GM23338 (cell line): ENCODE measurements around the gene ZBTB20.

Source experiments
- CREB1 ChIP-seq: fragments of 250-450 bp; sonication (Bioruptor Pico); IDR thresholded peaks from 2 replicates; pipeline ENCODE4 v1.5.0; 2020; ENCODE audit warnings: low read depth, mild to moderate bottlenecking, moderate library complexity
- EZH2 ChIP-seq: fragments of 200-600 bp; sonication (generic); IDR thresholded peaks from one replicate; pipeline ENCODE4 v1.8.0; 2017; ENCODE audit warnings: antibody characterized with exemption, mild to moderate bottlenecking, low read depth; ENCODE audit not compliant: unreplicated experiment
- EZH2phosphoT487 ChIP-seq: fragments of 200-600 bp; sonication (generic); IDR thresholded peaks from one replicate; pipeline ENCODE4 v1.8.1; 2018; ENCODE audit warnings: antibody characterized with exemption; ENCODE audit not compliant: unreplicated experiment
- POLR2AphosphoS5 ChIP-seq: IDR thresholded peaks from 2 replicates; pipeline ENCODE4 v1.6.1; 2016; ENCODE audit warnings: antibody characterized with exemption, low read depth
- ZNF331 ChIP-seq: fragments of 250-450 bp; sonication (Bioruptor Pico); IDR thresholded peaks from 2 replicates; pipeline ENCODE4 v1.5.0; 2020; ENCODE audit warnings: low read depth, mild to moderate bottlenecking, moderate library complexity
- TF ChIP-seq, protein P1 (sequence below), 2 experiments: fragments of 200-600 bp in 1 of 2; sonication (generic) in 1 of 2; conservative IDR thresholded peaks; 2 replicates each; pipeline versions ENCODE4 v1.5.1 to v1.6.1; 2016 to 2017; ENCODE audit warnings: antibody characterized with exemption in 2 of 2, low read depth in 2 of 2, mild to moderate bottlenecking in 2 of 2, moderate library complexity in 1 of 2
- TF ChIP-seq, protein P2 (sequence below): IDR thresholded peaks from one replicate; pipeline ENCODE4 v1.6.1; 2018; ENCODE audit warnings: antibody characterized with exemption; ENCODE audit not compliant: unreplicated experiment

DNA sequence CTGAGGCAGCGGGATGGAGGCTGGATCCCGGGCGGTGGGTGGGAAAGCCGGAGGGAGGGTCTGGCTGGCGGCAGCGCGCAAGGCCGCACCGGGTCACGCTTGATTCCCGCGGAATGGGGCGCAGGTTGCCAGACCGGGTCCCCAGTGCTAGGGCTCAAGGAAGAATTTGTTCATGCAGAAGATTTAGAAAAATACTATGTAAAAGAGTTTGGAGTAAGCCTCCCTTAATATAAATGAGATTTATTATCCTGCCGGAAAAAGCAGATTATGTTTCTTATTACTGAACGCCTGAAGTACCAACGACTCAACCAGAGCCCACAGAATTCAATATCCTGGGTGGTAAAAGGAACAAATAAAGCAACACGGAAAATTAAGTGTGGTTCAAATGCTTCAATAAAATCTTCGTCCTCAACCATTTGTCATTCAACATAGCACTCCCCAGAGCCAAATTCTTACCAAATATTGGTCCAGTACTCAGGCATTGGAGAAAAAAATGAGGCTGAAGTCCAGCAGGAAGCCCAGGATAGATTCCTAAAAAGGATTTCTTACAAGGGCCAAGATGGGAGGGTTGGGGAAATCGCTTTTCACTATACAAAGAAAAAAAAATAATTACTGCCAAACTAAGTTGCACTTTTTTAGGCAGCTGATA lies 1.2 kb upstream of the ZBTB20 start:
- TF ChIP-seq, protein P1, sequence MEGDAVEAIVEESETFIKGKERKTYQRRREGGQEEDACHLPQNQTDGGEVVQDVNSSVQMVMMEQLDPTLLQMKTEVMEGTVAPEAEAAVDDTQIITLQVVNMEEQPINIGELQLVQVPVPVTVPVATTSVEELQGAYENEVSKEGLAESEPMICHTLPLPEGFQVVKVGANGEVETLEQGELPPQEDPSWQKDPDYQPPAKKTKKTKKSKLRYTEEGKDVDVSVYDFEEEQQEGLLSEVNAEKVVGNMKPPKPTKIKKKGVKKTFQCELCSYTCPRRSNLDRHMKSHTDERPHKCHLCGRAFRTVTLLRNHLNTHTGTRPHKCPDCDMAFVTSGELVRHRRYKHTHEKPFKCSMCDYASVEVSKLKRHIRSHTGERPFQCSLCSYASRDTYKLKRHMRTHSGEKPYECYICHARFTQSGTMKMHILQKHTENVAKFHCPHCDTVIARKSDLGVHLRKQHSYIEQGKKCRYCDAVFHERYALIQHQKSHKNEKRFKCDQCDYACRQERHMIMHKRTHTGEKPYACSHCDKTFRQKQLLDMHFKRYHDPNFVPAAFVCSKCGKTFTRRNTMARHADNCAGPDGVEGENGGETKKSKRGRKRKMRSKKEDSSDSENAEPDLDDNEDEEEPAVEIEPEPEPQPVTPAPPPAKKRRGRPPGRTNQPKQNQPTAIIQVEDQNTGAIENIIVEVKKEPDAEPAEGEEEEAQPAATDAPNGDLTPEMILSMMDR (conservative IDR thresholded peaks at IDR 0.05; ENCODE audit: low read depth in 2 of 2), result no peak
- TF ChIP-seq POLR2AphosphoS5, result no peak; the same call in 1 of the 2 replicates
- TF ChIP-seq EZH2, result no peak
- TF ChIP-seq, protein P2, sequence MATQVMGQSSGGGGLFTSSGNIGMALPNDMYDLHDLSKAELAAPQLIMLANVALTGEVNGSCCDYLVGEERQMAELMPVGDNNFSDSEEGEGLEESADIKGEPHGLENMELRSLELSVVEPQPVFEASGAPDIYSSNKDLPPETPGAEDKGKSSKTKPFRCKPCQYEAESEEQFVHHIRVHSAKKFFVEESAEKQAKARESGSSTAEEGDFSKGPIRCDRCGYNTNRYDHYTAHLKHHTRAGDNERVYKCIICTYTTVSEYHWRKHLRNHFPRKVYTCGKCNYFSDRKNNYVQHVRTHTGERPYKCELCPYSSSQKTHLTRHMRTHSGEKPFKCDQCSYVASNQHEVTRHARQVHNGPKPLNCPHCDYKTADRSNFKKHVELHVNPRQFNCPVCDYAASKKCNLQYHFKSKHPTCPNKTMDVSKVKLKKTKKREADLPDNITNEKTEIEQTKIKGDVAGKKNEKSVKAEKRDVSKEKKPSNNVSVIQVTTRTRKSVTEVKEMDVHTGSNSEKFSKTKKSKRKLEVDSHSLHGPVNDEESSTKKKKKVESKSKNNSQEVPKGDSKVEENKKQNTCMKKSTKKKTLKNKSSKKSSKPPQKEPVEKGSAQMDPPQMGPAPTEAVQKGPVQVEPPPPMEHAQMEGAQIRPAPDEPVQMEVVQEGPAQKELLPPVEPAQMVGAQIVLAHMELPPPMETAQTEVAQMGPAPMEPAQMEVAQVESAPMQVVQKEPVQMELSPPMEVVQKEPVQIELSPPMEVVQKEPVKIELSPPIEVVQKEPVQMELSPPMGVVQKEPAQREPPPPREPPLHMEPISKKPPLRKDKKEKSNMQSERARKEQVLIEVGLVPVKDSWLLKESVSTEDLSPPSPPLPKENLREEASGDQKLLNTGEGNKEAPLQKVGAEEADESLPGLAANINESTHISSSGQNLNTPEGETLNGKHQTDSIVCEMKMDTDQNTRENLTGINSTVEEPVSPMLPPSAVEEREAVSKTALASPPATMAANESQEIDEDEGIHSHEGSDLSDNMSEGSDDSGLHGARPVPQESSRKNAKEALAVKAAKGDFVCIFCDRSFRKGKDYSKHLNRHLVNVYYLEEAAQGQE, result no peak
- TF ChIP-seq ZNF331 (CRISPR knock-in tag), result no peak
- TF ChIP-seq EZH2phosphoT487, result no peak
- TF ChIP-seq CREB1 (CRISPR knock-in tag), result no peak
